Measurements from ENCODE around the gene TSHZ2. TPM values are rescaled to one million over a fixed set of nuclear protein-coding genes. Genes with fewer than 3 reads are reported as not detected.

The TSHZ2 gene
- total RNA-seq, 4 donors from 2014 or later: 35.6 to 83.5 (median 48.8) TPM

DNA sequence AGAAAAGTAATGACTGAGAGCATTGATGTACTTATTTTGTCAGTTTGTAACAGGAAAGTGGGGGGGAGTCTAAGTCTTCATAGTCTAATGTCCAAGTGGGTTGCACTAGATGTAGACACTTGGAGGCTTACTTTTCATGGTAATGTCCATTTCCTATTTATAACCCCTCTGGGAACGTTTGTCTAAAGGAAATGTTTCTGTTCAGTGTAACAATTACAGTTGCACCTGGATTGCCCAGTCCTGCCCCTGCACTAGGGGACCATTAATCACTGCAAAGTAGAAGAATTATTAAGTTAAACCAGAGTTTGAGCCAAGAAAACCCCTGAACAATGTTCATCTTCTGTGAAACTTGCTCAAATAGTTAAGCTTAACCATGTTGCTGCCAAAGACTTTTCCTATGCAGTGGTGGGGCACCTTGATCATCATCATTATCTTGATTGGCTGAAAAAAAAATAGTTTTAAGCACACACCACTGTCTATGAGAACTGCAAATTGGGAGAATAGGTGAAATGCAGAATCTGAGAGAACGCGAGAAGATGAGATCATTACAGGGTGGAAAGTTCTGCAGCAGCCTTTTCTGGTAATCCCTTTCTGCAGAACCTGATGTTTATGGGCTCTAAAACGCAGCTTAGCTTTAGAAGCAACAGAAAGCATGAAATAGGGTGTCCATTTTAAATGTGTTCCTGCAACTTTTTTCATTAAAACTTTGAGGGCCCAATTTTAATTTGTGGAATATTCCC lies 515.5 kb downstream of the TSHZ2 start:
- ATAC-seq (ENCODE audit: low FRiP score) (no peak), DNase-seq (ENCODE audit: low spot score) (no peak)
- no peak for TF ChIP-seq CTCF (IDR thresholded peaks at IDR 0.05)

GRCh38 chr20:53488775-53489272 lies 516.7 kb downstream of the TSHZ2 start:
- no peak for TF ChIP-seq CTCF (IDR thresholded peaks at IDR 0.05)
- no peak for ATAC-seq (ENCODE audit: low FRiP score)
- no peak for DNase-seq (ENCODE audit: low spot score)

- TF ChIP-seq CTCF (IDR thresholded peaks at IDR 0.05): no peak
- DNase-seq (ENCODE audit: low spot score) (no peak), ATAC-seq (ENCODE audit: low FRiP score) (no peak)
Measured at GRCh38 chr20:53489528-53489927, 517.4 kb downstream of the TSHZ2 start.

GRCh38 chr20:53490620-53491019 lies 518.5 kb downstream of the TSHZ2 start:
- no peak for DNase-seq (ENCODE audit: low spot score)
- no peak for TF ChIP-seq CTCF (IDR thresholded peaks at IDR 0.05)
- ATAC-seq (ENCODE audit: low FRiP score): no peak

GRCh38 chr20:53491462-53491861 lies 519.3 kb downstream of the TSHZ2 start:
- no peak for TF ChIP-seq CTCF (IDR thresholded peaks at IDR 0.05)
- ATAC-seq (ENCODE audit: low FRiP score) (no peak), DNase-seq (ENCODE audit: low spot score) (no peak)

DNA sequence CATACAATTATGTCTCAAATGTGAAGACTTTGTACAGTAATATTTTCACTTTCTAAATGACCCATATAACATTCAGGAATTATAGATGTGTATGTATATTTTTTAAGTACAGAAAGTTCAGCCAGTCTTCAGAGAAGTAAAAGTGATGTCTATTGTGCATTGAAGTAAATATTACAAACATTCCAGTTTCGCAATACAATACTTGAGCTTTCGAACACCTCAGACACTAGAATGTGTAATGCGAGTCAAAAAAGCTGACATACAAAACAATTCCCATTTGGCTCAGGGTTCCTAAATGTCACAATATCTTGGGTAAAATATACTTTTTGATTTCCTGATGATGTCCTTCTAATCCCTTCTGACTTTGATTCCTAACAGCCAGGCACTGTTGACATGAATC lies 520.1 kb downstream of the TSHZ2 start:
- no peak for ATAC-seq (ENCODE audit: low FRiP score)
- no peak for TF ChIP-seq CTCF (IDR thresholded peaks at IDR 0.05)
- DNase-seq (ENCODE audit: low spot score): no peak

GRCh38 chr20:53493311-53493857 lies 521.2 kb downstream of the TSHZ2 start:
- ATAC-seq (ENCODE audit: low FRiP score) (no peak), DNase-seq (ENCODE audit: low spot score) (no peak)
- TF ChIP-seq CTCF (IDR thresholded peaks at IDR 0.05): no peak
